ACC112 (cell line): ENCODE data around the gene SDK2.

ENCODE experiments used
- H2AFZ ChIP-seq: fragments of 200-600 bp; sonication (generic); one replicate; pipeline ENCODE4 v1.6.0; 2017; ENCODE audit warnings: antibody characterized with exemption, low read length; ENCODE audit not compliant: unreplicated experiment
- H3K27ac ChIP-seq: fragments of 200-600 bp; sonication (generic); 2 replicates; pipeline ENCODE4 v1.5.1; 2014; ENCODE audit warnings: low read depth, mild to moderate bottlenecking, antibody characterized with exemption, low read length, moderate library complexity
- H3K27me3 ChIP-seq: fragments of 200-600 bp; sonication (generic); 2 replicates; pipeline ENCODE4 v1.6.1; 2014; ENCODE audit warnings: mild to moderate bottlenecking, antibody characterized with exemption, low read length, moderate library complexity, mixed read lengths; ENCODE audit not compliant: insufficient read depth
- H3K36me3 ChIP-seq: fragments of 200-600 bp; sonication (generic); 2 replicates; pipeline ENCODE4 v1.6.1; 2016; ENCODE audit warnings: mild to moderate bottlenecking, antibody characterized with exemption, low read length, moderate library complexity, mixed read lengths; ENCODE audit not compliant: insufficient read depth
- H3K4me1 ChIP-seq: fragments of 200-600 bp; sonication (generic); one replicate; pipeline ENCODE4 v1.6.1; 2016; ENCODE audit warnings: low read length, mixed read lengths; ENCODE audit not compliant: insufficient read depth, unreplicated experiment, control insufficient read depth
- H3K4me3 ChIP-seq: fragments of 200-600 bp; sonication (generic); 2 replicates; pipeline ENCODE4 v1.5.1; 2014; ENCODE audit warnings: mild to moderate bottlenecking, low read depth, low read length
- H3K79me2 ChIP-seq: fragments of 200-600 bp; sonication (generic); one replicate; pipeline ENCODE4 v1.6.0; 2016; ENCODE audit warnings: low read length; ENCODE audit not compliant: control insufficient read depth, unreplicated experiment, insufficient read depth

SDK2 gene

DNA sequence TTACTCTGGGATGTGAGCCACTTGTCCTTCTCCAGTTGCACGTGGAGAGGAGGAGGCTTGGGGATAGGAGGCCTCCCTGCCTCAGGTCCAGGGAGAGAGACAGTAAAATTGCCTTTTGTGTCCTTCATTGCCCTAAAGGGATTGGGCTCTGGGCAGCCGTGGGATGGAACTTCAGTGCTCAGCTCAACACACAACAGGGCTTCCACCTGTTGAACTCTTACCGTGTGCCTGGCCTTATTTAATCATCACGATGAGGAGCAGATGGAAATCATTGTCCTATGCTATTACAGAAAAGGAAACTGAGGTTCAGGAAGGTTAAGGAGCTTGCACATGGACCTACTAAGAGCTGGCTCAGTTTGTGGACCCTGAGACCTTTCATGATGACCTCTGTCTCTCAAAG, 240.0 kb downstream of the SDK2 start:
- Histone ChIP-seq H3K27me3 (no peaks in the 10 kb centered on the region; the same call in 1 of the 2 replicates), H3K36me3 (no peaks in the 10 kb centered on the region), H3K4me1 (no peaks in the 10 kb centered on the region), H3K27ac (no peak overlapping the region), H3K4me3 (no peak overlapping the region), H2AFZ (no peak overlapping the region), H3K79me2 (no peaks in the 10 kb centered on the region)

DNA sequence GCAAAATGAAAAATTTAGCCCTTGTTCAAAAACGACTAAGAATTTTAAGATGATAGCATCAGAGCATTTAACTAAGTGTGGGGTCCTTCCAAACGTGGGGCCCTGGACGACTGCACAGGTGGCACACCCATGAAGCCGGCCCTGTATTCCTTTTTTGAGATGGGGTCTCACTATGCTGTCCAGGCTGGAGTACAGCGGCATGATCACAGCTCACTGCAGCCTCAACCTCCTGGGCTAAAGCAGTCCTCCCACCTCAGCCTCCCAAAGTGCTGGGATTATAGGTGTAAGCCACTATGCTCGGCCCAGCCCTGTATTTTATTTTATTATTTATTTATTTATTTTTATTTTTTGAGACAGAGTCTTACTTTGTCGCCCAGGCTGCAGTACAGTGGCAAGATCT, 241.8 kb downstream of the SDK2 start:
- no peaks in the 10 kb centered on the region for H3K36me3 ChIP-seq
- no peaks in the 10 kb centered on the region for H3K4me1 ChIP-seq
- no peak overlapping the region for H3K27ac ChIP-seq
- no peaks in the 10 kb centered on the region for H3K79me2 ChIP-seq
- H3K4me3 ChIP-seq = no peak overlapping the region
- no peak overlapping the region for H2AFZ ChIP-seq
- no peaks in the 10 kb centered on the region; the same call in 1 of the 2 replicates for H3K27me3 ChIP-seq

DNA sequence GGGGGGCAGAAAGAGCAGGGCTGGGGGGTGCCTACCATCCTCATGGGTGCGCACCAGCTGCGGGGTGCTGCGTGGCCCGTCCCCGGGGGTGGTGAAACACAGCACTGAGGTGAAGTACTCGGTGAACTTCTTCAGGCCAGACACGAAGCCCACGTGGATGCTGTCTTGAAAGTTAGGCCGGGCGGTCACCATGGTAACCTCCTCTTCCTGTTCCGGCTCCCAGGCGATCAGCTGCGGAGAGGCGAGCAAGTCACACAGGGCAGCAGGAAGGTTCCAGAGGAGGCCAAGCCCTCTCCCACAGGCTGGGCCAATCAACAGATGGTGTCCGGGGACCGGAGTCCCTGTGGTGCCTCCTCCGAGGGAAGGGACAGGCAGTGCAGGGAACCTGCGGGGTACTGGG, 242.3 kb downstream of the SDK2 start:
- Histone ChIP-seq H3K4me1 (no peaks in the 10 kb centered on the region), H3K27me3 (no peaks in the 10 kb centered on the region; the same call in 1 of the 2 replicates), H3K36me3 (no peaks in the 10 kb centered on the region), H2AFZ (no peak overlapping the region), H3K79me2 (no peaks in the 10 kb centered on the region), H3K4me3 (no peak overlapping the region), H3K27ac (no peak overlapping the region)

DNA sequence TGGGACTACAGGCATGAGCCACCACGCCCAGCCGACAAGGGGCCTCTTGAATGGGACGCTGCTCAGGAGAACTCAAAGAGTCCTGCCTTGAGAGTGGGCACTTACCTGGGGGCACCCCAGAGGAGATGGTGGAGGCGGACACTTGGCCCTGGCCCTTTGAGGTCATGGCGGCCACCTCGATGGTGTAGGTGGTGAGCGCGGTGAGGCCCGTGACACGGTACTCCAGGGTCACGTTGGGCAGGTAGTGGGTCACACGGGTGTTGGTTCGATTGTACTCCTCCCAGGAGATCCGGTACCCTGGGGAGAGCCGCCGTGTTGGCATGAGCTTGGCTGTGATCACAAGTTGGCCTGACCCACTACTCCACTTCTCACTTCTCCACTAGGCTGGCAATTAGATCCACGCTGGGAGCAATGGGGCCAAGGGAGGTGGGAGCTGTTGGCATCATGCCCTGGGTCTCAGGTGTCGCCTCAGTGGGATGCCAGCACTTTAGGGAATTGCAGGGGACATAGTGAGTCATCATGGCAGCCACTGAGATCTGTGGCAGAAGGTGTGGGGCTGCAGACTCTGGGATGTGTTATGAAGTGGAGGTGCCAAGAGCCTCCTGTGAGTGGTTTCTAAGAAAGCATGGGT, 243.2 kb downstream of the SDK2 start:
- Histone ChIP-seq H3K27ac (no peak overlapping the region), H3K36me3 (no peaks in the 10 kb centered on the region), H3K4me3 (no peak overlapping the region), H3K27me3 (no peaks in the 10 kb centered on the region; the same call in 1 of the 2 replicates), H3K79me2 (no peaks in the 10 kb centered on the region), H3K4me1 (no peaks in the 10 kb centered on the region), H2AFZ (no peak overlapping the region)

DNA sequence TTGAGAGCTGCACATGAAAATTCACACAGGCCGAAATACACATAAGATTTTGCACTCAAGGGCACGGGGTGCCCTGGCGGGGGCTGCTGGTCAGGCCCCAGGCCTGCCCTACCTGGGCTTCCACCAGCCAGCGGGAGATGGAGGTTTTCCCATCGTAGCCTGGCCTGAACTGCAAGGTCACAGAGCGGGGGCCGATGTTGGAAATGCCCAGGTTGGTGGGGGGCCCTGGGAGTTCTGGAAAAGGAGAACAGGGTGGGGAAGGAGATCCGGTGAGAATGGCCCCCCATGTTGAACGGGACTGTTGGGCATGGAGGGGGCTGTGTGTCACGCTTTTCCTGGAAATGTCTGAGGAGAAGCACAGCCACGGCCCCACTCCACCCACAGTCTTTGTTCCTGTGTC, 245.2 kb downstream of the SDK2 start:
- Histone ChIP-seq H3K4me3 (no peak overlapping the region), H2AFZ (no peak overlapping the region), H3K4me1 (no peaks in the 10 kb centered on the region), H3K27me3 (no peaks in the 10 kb centered on the region), H3K79me2 (no peaks in the 10 kb centered on the region), H3K36me3 (no peaks in the 10 kb centered on the region), H3K27ac (no peak overlapping the region)

DNA sequence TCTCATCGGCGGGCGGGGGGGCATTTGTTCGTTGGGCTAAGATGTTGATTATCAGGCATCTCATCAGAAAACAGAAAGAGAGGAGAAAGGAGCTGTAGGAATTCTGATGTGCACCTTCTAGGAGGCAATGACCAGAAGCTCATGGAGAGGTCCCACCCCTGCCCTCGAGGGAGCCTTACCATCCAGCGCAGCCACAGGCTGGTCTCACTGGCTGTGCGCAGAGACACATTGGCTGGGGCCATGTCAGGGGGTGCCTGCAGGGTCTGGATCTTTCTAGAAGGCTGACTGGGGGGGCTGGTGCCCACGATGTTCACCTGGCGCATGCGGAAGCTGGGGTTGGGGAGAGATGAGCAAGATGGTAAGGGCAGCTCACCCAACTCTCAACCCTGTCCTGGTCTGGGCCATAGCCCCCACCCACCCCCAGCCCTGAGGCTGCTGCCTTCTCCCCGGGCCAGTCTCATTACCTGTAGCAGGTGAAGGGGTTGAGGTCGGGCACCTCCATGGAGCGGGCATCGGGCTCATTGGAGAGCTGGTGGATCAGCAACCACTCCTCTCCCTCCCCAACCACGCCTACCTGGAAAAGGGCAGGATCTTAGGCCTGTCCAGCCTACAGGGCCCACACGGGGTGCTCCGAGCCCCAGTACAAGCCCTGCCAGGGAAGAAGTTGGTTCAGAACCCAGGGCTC, 246.2 kb downstream of the SDK2 start:
- H3K4me3 ChIP-seq = no peak overlapping the region
- no peak overlapping the region for H3K27ac ChIP-seq
- H3K36me3 ChIP-seq = no peaks in the 10 kb centered on the region
- H3K27me3 ChIP-seq = no peaks in the 10 kb centered on the region
- no peaks in the 10 kb centered on the region for H3K4me1 ChIP-seq
- no peak overlapping the region for H2AFZ ChIP-seq
- no peaks in the 10 kb centered on the region for H3K79me2 ChIP-seq

DNA sequence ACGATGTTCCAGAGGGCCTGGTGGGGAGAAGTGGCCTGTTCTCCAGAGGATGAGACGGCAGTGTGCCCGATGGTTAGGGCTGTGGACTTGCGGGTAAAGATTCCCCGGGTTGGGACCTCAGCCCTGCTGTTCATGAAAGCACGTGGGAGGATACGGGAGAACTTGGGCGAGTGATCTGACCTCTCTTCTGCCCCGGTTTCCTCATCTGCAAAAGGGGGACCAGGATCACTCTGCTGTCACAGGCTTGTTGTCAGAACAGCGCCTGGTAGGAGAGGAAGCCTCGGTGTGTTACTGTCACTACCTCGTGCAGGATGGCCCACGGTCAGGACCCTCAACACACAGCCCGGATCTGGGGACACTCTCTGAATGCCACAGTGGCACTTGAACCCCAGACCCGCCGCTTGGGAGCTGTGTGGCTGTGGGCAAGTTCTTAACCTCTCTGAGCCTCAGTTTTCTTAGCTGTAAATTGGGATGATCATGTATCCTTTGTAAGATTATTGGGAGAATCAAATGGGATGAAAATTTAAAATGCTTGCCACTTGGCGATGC, 246.9 kb downstream of the SDK2 start:
- H3K36me3 ChIP-seq = no peaks in the 10 kb centered on the region
- no peak overlapping the region for H3K4me3 ChIP-seq
- H3K27ac ChIP-seq = no peak overlapping the region
- H2AFZ ChIP-seq = no peak overlapping the region
- H3K4me1 ChIP-seq = no peaks in the 10 kb centered on the region
- H3K79me2 ChIP-seq = no peaks in the 10 kb centered on the region
- no peaks in the 10 kb centered on the region for H3K27me3 ChIP-seq

DNA sequence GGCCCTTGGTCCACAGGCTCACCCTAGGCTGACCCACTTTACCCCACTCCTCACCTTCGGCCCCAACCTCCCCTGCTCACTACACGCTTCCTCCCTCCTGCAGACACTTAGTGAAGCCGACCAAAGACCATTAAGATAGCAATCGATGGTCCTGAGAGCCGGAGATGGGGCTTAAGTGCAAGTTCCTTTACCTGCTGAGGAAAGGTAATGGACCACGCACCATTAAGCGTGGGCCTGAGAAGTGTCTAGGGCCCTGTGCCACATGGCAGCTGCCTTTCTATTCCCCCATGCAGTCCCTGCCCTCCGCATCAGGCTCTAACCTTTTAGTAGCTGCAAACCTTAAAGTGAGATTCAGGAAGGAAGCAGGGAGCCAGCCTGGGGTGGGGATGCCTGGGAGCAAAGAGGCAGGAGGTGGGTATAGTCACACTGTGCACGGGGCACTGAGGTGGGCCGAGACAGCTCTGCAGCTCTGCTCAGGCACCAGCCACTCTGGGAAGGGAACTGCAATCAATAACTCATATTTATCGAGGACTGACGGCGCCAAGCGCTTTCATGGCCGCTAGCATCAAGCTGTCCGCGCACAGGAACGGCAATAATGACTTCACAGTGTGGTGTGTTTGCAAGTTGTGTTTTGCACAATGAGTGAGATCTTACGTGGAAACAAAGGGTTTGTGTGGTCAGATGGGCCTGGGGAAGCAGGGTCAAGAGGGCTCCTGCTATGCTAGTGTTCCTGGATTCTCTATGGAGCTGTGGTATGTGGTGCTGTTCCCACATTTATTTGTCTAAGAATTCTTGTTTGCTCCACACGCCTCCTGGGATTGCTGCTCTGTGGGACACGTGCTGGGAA, 247.6 kb downstream of the SDK2 start:
- Histone ChIP-seq H3K36me3 (no peaks in the 10 kb centered on the region), H3K4me1 (no peaks in the 10 kb centered on the region), H3K27me3 (no peaks in the 10 kb centered on the region), H3K27ac (no peak overlapping the region), H3K4me3 (no peak overlapping the region), H3K79me2 (no peaks in the 10 kb centered on the region), H2AFZ (no peak overlapping the region)

DNA sequence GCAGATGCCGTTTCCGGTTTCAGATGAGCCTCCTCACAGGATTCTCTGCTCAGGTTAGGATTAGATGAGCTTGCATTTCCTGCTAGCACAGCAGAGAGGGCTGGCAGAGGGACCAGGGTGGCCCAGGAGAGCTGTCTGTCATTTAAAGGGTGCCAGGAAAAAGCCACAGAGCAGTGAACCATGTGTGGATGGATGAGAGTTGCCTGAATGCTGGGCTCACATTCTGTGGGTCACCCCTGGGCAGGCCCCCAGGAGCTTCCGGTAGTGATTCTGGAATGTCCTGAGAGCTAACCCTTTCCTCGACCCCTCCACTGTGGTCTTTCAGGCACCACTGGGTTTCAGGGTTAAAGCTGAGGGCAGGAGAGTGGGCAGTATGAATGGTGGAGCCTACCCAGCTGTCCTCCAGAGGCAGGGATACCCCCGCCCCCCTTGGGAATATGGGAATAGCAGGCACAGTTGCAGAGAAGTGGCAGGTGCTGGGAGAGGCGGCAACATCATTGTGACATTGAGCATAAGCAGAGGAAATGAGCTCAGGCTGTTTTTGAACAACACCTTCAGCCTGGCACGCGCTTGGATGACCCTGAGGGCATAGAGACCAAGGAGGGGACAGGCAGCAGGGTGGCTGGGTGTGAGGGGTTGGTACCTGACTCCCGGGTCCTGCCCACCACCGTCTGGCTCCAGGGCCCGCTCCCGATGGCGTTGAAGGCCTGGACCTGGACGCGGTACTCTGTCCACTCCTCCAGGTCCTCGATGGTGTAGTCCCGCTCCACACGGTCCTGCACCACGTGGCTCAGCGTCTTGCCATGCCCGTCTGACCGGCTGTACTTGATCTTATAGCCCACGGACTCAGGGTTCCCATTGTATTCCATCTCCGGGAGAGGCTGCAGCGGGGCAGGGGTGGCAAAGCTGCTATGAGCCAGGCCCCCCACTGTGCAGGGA, 249.5 kb downstream of the SDK2 start:
- Histone ChIP-seq H3K36me3 (no peaks in the 10 kb centered on the region), H2AFZ (no peak overlapping the region), H3K79me2 (no peaks in the 10 kb centered on the region), H3K27me3 (no peaks in the 10 kb centered on the region), H3K4me3 (no peak overlapping the region), H3K4me1 (no peaks in the 10 kb centered on the region), H3K27ac (no peak overlapping the region)

DNA sequence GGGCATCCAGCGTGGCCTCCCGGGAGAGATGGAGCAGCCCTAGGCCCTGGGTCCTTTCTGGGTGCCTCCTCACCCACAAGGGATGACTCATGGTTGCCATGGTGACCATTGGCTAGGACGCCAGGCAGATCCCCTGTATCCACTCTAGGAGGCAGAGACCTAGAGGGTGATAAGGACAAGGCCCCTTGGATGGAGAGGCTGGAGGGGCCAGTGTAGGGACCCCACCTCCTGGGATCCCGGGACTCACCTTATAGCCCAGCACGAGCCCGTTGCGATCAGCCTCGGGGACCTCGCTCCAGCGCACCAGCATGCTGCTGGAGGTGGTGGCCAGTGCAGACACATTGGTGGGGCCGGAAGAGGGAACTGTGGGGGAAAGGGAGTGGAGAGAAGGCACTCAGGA, 250.3 kb downstream of the SDK2 start:
- Histone ChIP-seq H2AFZ (no peak overlapping the region), H3K4me1 (no peaks in the 10 kb centered on the region), H3K4me3 (no peak overlapping the region), H3K27ac (no peak overlapping the region), H3K36me3 (no peaks in the 10 kb centered on the region), H3K79me2 (no peaks in the 10 kb centered on the region), H3K27me3 (no peaks in the 10 kb centered on the region)
